SK-N-SH treated with all-trans-retinoic acid at 6 μM for 48 hours (cell line): ENCODE results near the gene CTDSP2.

Experiments used
- ARNTL ChIP-seq: fragments of 450-650 bp; formaldehyde crosslinking; IDR thresholded peaks from 2 replicates; pipeline ENCODE4 v1.5.0; 2020; ENCODE audit warnings: low read depth, mild to moderate bottlenecking, moderate library complexity, borderline replicate concordance
- BACH2 ChIP-seq: fragments of 250-450 bp; sonication (Bioruptor Pico); IDR thresholded peaks from 2 replicates; pipeline ENCODE4 v1.9.0; 2021; ENCODE audit warnings: mild to moderate bottlenecking, borderline replicate concordance
- CREB5 ChIP-seq: fragments of 250-450 bp; sonication (Bioruptor Pico); IDR thresholded peaks from 2 replicates; pipeline ENCODE4 v1.5.1; 2020; ENCODE audit warnings: low read depth, mild to moderate bottlenecking, moderate library complexity
- OSR1 ChIP-seq: fragments of 250-450 bp; sonication (Bioruptor Pico); IDR thresholded peaks from 2 replicates; pipeline ENCODE4 v1.8.0; 2022; ENCODE audit warnings: moderate library complexity, mild to moderate bottlenecking, inconsistent platforms
- RARB ChIP-seq: fragments of 250-450 bp; sonication (Bioruptor Pico); IDR thresholded peaks from 2 replicates; pipeline ENCODE4 v1.8.0; 2021; ENCODE audit warnings: mild to moderate bottlenecking, moderate library complexity
- ZFP3 ChIP-seq: fragments of 250-450 bp; sonication (Bioruptor Pico); IDR thresholded peaks from 2 replicates; pipeline ENCODE4 v1.5.0; 2020; ENCODE audit warnings: mild to moderate bottlenecking, moderate library complexity
- ZNF565 ChIP-seq: fragments of 450-650 bp; formaldehyde crosslinking; conservative IDR thresholded peaks from 2 replicates; pipeline ENCODE4 v1.5.0; 2020; ENCODE audit warnings: low read depth, mild to moderate bottlenecking, moderate library complexity
- TF ChIP-seq, protein P1 (sequence below): fragments of 250-450 bp; sonication (Bioruptor Pico); IDR thresholded peaks from 2 replicates; pipeline ENCODE4 v1.5.0; 2020; ENCODE audit warnings: mild to moderate bottlenecking, moderate library complexity
- TF ChIP-seq, protein P2 (sequence below): fragments of 250-450 bp; sonication (Bioruptor Pico); IDR thresholded peaks from 2 replicates; pipeline ENCODE4 v1.8.0; 2020; ENCODE audit warnings: mild to moderate bottlenecking, moderate library complexity, borderline replicate concordance

GRCh38 chr12:57842342-57843294 lies 3.9 kb downstream of the CTDSP2 start:
- TF ChIP-seq CREB5 (CRISPR knock-in tag): no peak
- TF ChIP-seq OSR1 (CRISPR knock-in tag): no peak
- TF ChIP-seq, protein P1, sequence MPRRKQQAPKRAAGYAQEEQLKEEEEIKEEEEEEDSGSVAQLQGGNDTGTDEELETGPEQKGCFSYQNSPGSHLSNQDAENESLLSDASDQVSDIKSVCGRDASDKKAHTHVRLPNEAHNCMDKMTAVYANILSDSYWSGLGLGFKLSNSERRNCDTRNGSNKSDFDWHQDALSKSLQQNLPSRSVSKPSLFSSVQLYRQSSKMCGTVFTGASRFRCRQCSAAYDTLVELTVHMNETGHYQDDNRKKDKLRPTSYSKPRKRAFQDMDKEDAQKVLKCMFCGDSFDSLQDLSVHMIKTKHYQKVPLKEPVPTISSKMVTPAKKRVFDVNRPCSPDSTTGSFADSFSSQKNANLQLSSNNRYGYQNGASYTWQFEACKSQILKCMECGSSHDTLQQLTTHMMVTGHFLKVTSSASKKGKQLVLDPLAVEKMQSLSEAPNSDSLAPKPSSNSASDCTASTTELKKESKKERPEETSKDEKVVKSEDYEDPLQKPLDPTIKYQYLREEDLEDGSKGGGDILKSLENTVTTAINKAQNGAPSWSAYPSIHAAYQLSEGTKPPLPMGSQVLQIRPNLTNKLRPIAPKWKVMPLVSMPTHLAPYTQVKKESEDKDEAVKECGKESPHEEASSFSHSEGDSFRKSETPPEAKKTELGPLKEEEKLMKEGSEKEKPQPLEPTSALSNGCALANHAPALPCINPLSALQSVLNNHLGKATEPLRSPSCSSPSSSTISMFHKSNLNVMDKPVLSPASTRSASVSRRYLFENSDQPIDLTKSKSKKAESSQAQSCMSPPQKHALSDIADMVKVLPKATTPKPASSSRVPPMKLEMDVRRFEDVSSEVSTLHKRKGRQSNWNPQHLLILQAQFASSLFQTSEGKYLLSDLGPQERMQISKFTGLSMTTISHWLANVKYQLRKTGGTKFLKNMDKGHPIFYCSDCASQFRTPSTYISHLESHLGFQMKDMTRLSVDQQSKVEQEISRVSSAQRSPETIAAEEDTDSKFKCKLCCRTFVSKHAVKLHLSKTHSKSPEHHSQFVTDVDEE (CRISPR knock-in tag): no peak
- TF ChIP-seq RARB (CRISPR knock-in tag): no peak
- no peak for TF ChIP-seq BACH2 (CRISPR knock-in tag)
- TF ChIP-seq ARNTL (CRISPR knock-in tag): no peak
- TF ChIP-seq ZFP3: no peak
- TF ChIP-seq, protein P2, sequence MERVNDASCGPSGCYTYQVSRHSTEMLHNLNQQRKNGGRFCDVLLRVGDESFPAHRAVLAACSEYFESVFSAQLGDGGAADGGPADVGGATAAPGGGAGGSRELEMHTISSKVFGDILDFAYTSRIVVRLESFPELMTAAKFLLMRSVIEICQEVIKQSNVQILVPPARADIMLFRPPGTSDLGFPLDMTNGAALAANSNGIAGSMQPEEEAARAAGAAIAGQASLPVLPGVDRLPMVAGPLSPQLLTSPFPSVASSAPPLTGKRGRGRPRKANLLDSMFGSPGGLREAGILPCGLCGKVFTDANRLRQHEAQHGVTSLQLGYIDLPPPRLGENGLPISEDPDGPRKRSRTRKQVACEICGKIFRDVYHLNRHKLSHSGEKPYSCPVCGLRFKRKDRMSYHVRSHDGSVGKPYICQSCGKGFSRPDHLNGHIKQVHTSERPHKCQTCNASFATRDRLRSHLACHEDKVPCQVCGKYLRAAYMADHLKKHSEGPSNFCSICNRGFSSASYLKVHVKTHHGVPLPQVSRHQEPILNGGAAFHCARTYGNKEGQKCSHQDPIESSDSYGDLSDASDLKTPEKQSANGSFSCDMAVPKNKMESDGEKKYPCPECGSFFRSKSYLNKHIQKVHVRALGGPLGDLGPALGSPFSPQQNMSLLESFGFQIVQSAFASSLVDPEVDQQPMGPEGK (CRISPR knock-in tag): no peak
- no peak for TF ChIP-seq ZNF565
